Body of pancreas (tissue), 4 donors: ENCODE data around the gene ERBB3. TPM values are rescaled to one million over a fixed set of nuclear protein-coding genes. Genes with fewer than 3 reads are reported as not detected.
"Not testable (repeated sequence)": the region's sequence is repeated elsewhere in the genome, so short reads cannot be mapped to it uniquely, and the experiment has no call there.

ENCODE experiments used
- ATAC-seq: fragments of 150-250 bp; one replicate; pipeline ENCODE4 v1.9.1; 2016
- DNase-seq, 4 donors: peaks; one replicate each; pipeline ENCODE4 v3.0.0-alpha.2; 2019
- H3K27ac ChIP-seq, 4 donors: fragments of 200-600 bp; sonication (generic); 1 replicate in 3 of 4; 2 replicates in 1 of 4; pipeline versions ENCODE4 v1.5.1 to v1.6.1; 2016 to 2019; ENCODE audit warnings: mild to moderate bottlenecking in 1 of 4, mixed read lengths in 1 of 4, moderate library complexity in 1 of 4
- H3K27me3 ChIP-seq, 2 donors: fragments of 200-600 bp; sonication (generic); one replicate each; pipeline ENCODE4 v1.6.0; 2016; ENCODE audit warnings: mild to moderate bottlenecking in 1 of 2
- H3K36me3 ChIP-seq, 2 donors: fragments of 200-600 bp; sonication (generic); replicated peaks in 1 of 2; 2 replicates each; pipeline ENCODE4 v1.5.1; 2016; ENCODE audit warnings: low read depth in 2 of 2; ENCODE audit not compliant: insufficient read depth in 1 of 2
- H3K4me1 ChIP-seq: fragments of 200-600 bp; sonication (generic); one replicate; pipeline ENCODE4 v1.6.0; 2016
- H3K4me3 ChIP-seq, 2 donors: fragments of 200-600 bp; sonication (generic); 1 replicate in 1 of 2; 2 replicates in 1 of 2; pipeline ENCODE4 v1.5.1; 2016 to 2019
- H3K9me3 ChIP-seq, 3 donors: fragments of 200-600 bp; sonication (generic); 1 replicate in 2 of 3; 2 replicates in 1 of 3; pipeline ENCODE4 v1.5.1; 2016
- CTCF ChIP-seq, 7 experiments: fragments of 450-650 bp in 4 of 7; fragments of 200-600 bp in 3 of 7; sonication (generic) in 3 of 7; IDR thresholded peaks; one replicate each; pipeline ENCODE4 v1.5.1; 2016 to 2019; ENCODE audit warnings: antibody characterized with exemption in 7 of 7
- POLR2A ChIP-seq, 3 donors: fragments of 450-650 bp; IDR thresholded peaks; one replicate each; pipeline ENCODE4 v1.6.1; 2016; ENCODE audit warnings: antibody characterized with exemption in 3 of 3, mild to moderate bottlenecking in 2 of 3
- WGBS, 2 donors: methylation state at CpG; one replicate each; pipeline ENCODE4 v1.1.5; 2017; 5-methylcytosine and 5-hydroxymethylcytosine counted together
- intact Hi-C: fragments of 100-400 bp; cut with DNase I; formaldehyde crosslinking; loops from one replicate; pipeline ENCODE4 v1.15.1; 2023
- total RNA-seq, 2 donors: library from RNA; depleted of rRNA; stranded (reverse); fragments of >200 nt; gene quantifications; one replicate each; pipeline ENCODE4 v1.1.0, GENCODE V29; 2016

Gene ERBB3
- total RNA-seq, 2 donors from 2014 or later = 72.9 to 74.8 TPM

- intact Hi-C loops = no loop called here
- no peak overlapping the region for H3K27ac ChIP-seq
Measured at GRCh38 chr12:56062996-56063395, 17.0 kb upstream of the ERBB3 start.

GRCh38 chr12:56071648-56072047, 8.3 kb upstream of the ERBB3 start:
- Histone ChIP-seq H3K4me3 (no peak overlapping the region), H3K4me1 (no peaks in the 10 kb centered on the region), H3K27ac (no peak overlapping the region), H3K9me3 (no peaks in the 10 kb centered on the region), H3K36me3 (no peaks in the 10 kb centered on the region), H3K27me3 (no peaks in the 10 kb centered on the region)
- no peak for TF ChIP-seq CTCF (IDR thresholded peaks at IDR 0.05)
- no peak for TF ChIP-seq POLR2A (IDR thresholded peaks at IDR 0.05)
- ATAC-seq (no peak), DNase-seq (no peak)
- WGBS, 2 donors = 68 to 77% methylated on average over 4 of the region's 4 CpGs
- intact Hi-C loops = no loop called here

More at GRCh38 chr12:56062996-56063395, 17.0 kb upstream of the ERBB3 start:
- ATAC-seq = no peak
- H3K27me3 ChIP-seq = no peaks in the 10 kb centered on the region
- TF ChIP-seq CTCF (IDR thresholded peaks at IDR 0.05) = no peak
- H3K4me1 ChIP-seq = no peaks in the 10 kb centered on the region
- no peak for DNase-seq
- no peaks in the 10 kb centered on the region for H3K9me3 ChIP-seq
- H3K36me3 ChIP-seq = no peaks in the 10 kb centered on the region
- no peak overlapping the region for H3K4me3 ChIP-seq

- Histone ChIP-seq H3K4me3 (no peak overlapping the region), H3K27me3 (no peaks in the 10 kb centered on the region), H3K27ac (no peak overlapping the region), H3K4me1 (peaks cover 12% of the 10 kb centered on the region), H3K36me3 (no peaks in the 10 kb centered on the region), H3K9me3 (no peaks in the 10 kb centered on the region)
- ATAC-seq = no peak
- 81 to 84% methylated on average over 4 to 5 of the region's 5 CpGs for WGBS, 2 donors
- intact Hi-C loops = no loop called here
- DNase-seq = no peak
- TF ChIP-seq POLR2A (IDR thresholded peaks at IDR 0.05) = no peak
- TF ChIP-seq CTCF (IDR thresholded peaks at IDR 0.05) = no peak
Measured at GRCh38 chr12:56074396-56074795, 5.6 kb upstream of the ERBB3 start.

- peak overlapping the region in 3 of 4 donors; percentile 95 to 98 (median 97) for H3K27ac ChIP-seq
- intact Hi-C loops, DNase-seq, ATAC-seq, H3K36me3 ChIP-seq, H3K4me3 ChIP-seq, H3K9me3 ChIP-seq, H3K27me3 ChIP-seq: not testable (repeated sequence)
- H3K4me1 ChIP-seq = peaks cover 33% of the 10 kb centered on the region
- WGBS, 2 donors = 85 to 94% methylated on average over 7 to 9 of the region's 9 CpGs
Measured at GRCh38 chr12:56077966-56078365, 2.0 kb upstream of the ERBB3 start.

DNA sequence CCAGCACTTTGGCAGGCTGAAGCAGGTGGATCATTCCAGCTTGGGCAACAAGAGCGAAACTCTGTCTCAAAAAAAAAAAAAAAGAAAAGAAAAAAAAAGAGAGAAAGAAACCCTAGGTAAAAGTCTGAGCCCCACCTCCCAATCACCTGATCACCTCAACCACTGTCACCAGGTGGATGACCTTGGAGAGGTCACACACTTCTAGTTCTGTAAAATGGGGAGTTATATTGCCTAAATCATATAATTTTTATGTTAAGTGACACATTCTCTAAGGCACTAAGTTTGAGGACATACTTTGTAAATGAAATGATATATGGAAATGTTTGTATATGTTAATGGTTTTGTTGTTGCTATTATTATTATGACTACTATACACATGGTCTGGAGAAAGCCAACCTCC, 1.5 kb upstream of the ERBB3 start:
- Histone ChIP-seq H3K9me3 (no peaks in the 10 kb centered on the region), H3K36me3 (no peaks in the 10 kb centered on the region), H3K27me3 (no peaks in the 10 kb centered on the region), H3K4me1 (peaks cover 38% of the 10 kb centered on the region), H3K4me3 (no peak overlapping the region), H3K27ac (peak overlapping the region; percentile 95 to 98 (median 98))
- no peak for ATAC-seq
- intact Hi-C loops = no loop called here
- TF ChIP-seq POLR2A (IDR thresholded peaks at IDR 0.05) (no peak), CTCF (IDR thresholded peaks at IDR 0.05) (no peak)
- WGBS, 2 donors = 95 to 100% methylated on average over 1 of the region's 1 CpG
- no peak for DNase-seq
